ENCODE measurements around the gene LRP2. TPM values are rescaled to one million over a fixed set of nuclear protein-coding genes. Genes with fewer than 3 reads are reported as not detected.

Gene LRP2
- total RNA-seq, 4 donors from 2014 or later = 0.65 TPM; not detected in 3

DNA sequence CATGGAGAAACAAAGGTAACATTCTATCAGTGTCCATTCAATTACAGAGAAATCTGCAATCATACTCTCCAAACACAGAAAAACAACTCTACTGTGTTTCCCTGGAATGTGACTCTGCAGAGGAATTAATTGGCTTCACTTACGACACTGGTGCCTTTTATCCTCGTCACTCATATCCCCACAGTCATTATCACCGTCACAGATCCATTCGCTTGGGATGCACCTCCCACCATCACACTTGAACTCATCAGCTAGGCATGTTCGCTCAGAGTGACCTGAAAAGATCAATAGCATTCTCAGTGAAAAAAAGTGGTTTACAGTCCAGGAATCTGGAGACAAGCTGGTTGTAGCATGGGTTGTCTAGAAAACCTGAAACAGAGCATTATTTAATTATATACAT, 168.7 kb downstream of the LRP2 start:
- TF ChIP-seq CTCF (IDR thresholded peaks at IDR 0.05; ENCODE audit: low read depth) = no peak

- TF ChIP-seq CTCF (IDR thresholded peaks at IDR 0.05; ENCODE audit: low read depth) = no peak
Measured at GRCh38 chr2:169190197-169190775, 172.0 kb downstream of the LRP2 start.

DNA sequence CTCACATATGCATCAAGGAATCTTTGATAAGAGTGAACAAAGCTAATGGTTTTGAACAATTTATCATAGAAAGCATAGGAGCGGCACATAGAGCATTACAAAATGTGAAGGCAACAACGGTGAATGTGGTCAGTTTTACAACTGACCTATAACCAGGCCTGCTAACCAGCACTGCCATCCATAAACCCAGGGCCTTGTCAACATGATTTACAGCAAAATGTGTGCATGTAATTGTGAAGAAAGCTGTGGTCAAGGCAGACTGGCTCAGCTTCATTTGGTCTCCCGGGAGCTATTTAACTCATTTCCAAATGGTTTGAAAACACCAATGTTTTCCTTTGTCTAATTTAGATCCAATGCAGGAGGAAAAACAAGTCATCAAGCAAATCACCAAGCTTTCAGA, 173.2 kb downstream of the LRP2 start:
- TF ChIP-seq CTCF (IDR thresholded peaks at IDR 0.05; ENCODE audit: low read depth) = no peak

GRCh38 chr2:169185711-169186110, 176.6 kb downstream of the LRP2 start:
- no peak for TF ChIP-seq CTCF (IDR thresholded peaks at IDR 0.05; ENCODE audit: low read depth)

DNA sequence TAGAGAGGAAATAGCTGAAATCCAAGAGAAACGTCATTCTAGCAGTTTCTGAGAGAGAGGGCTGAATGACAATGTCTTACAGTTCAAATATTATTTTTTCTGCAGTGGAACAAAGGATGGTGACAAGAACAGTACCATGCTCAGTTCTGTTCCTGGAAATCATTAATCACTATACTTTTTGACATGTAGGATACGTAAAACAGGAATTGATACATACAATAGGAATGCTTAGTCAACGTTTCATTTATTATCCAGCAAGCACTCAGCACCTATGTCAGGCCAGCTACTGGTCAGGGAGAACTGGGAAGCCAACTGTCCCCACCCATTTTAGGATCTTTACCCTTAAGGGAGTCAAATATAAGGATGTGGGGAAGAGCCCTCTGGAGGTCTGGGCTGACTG, 178.3 kb downstream of the LRP2 start:
- TF ChIP-seq CTCF (IDR thresholded peaks at IDR 0.05; ENCODE audit: low read depth) = no peak

GRCh38 chr2:169182573-169182972, 179.8 kb downstream of the LRP2 start:
- TF ChIP-seq CTCF (IDR thresholded peaks at IDR 0.05; ENCODE audit: low read depth) = no peak

DNA sequence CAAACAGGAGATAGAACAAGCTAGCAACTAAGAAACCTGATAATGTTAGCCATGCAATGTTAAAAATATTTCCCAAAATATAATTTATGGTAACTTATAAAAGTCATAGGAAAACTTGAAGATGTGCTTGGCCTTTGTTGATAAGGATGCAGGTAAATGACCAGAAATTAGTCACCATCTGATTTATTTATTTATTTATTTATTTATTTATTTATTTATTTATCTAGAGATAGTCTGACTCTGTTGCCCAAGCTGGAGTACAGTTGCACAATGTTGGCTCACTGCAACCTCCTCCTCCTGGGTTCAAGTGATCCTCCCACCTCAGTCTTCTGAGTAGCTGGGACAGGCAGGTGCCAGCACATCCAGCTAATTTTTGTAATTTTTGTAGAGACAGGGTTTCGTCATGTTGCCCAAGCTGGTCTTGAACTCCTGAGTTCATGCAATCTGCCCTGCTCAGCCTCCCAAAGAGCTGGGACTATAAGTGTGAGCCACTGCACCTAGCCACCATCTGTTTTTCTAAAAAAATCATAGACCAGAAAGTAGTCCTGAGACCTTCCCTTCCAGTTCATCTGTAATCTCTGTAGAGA, 183.4 kb downstream of the LRP2 start:
- TF ChIP-seq CTCF (IDR thresholded peaks at IDR 0.05; ENCODE audit: low read depth) = no peak
